HFFc6 (cell line): Measurements from ENCODE around the gene NEMF. TPM values are rescaled to one million over a fixed set of nuclear protein-coding genes. Genes with fewer than 3 reads are reported as not detected.
"Not testable (repeated sequence)": the region's sequence is repeated elsewhere in the genome, so short reads cannot be mapped to it uniquely, and the experiment has no call there.

Source experiments
- DNase-seq: peaks from one replicate; pipeline ENCODE4 v3.0.0-alpha.2; 2018
- H3K27ac Mint-ChIP-seq: 2 replicates; pipeline ENCODE4 v1.8.0; 2020; ENCODE audit warnings: mild to moderate bottlenecking, mixed read lengths
- H3K27me3 Mint-ChIP-seq: 2 replicates; pipeline ENCODE4 v1.8.0; 2021; ENCODE audit warnings: mild to moderate bottlenecking, moderate library complexity, mixed read lengths; ENCODE audit not compliant: insufficient read depth
- H3K36me3 Mint-ChIP-seq: 2 replicates; pipeline ENCODE4 v1.8.0; 2021; ENCODE audit warnings: low read depth, mixed read lengths
- H3K4me1 Mint-ChIP-seq: 2 replicates; pipeline ENCODE4 v1.8.0; 2020; ENCODE audit warnings: low read depth, mixed read lengths
- H3K4me3 Mint-ChIP-seq: 2 replicates; pipeline ENCODE4 v1.8.0; 2020; ENCODE audit warnings: mild to moderate bottlenecking, moderate library complexity, mixed read lengths
- H3K9me3 Mint-ChIP-seq: 2 replicates; pipeline ENCODE4 v1.8.0; 2020; ENCODE audit warnings: mild to moderate bottlenecking, mixed read lengths
- CTCF ChIP-seq: fragments of 200-600 bp; sonication (generic); IDR thresholded peaks from 2 replicates; pipeline ENCODE4 v1.5.0; 2021; ENCODE audit warnings: antibody characterized with exemption, mild to moderate bottlenecking
- total RNA-seq, 6 experiments: library from RNA; stranded (reverse); fragmentation: NEBNext Ultra II Directional; extraction: Animal tissue kit (Norgen Biotek cat#: 25700); gene quantifications; 2 replicates in 1 of 6; 3 replicates in 5 of 6; pipeline ENCODE4 v1.2.3, GENCODE V29; 2021

Gene NEMF
- total RNA-seq, 6 experiments from 2014 or later: 55.5 to 69.7 (median 56.9) TPM

- Mint-ChIP-seq H3K36me3 (peaks cover 26% of the 10 kb centered on the region), H3K9me3 (no peaks in the 10 kb centered on the region), H3K27me3 (no peaks in the 10 kb centered on the region), H3K4me1 (no peaks in the 10 kb centered on the region), H3K4me3 (no peak overlapping the region), H3K27ac (no peak overlapping the region)
- no peak for TF ChIP-seq CTCF
- no peak for DNase-seq
Observed at GRCh38 chr14:49786315-49786714, 66.3 kb downstream of the NEMF start.

GRCh38 chr14:49783394-49784014 lies 69.1 kb downstream of the NEMF start:
- peaks cover 26% of the 10 kb centered on the region for H3K36me3 Mint-ChIP-seq
- H3K4me1 Mint-ChIP-seq: no peaks in the 10 kb centered on the region
- H3K27me3 Mint-ChIP-seq: no peaks in the 10 kb centered on the region
- no peak for DNase-seq
- no peak overlapping the region for H3K27ac Mint-ChIP-seq
- H3K4me3 Mint-ChIP-seq: no peak overlapping the region
- no peaks in the 10 kb centered on the region for H3K9me3 Mint-ChIP-seq
- no peak for TF ChIP-seq CTCF

- not testable (repeated sequence) for H3K27ac Mint-ChIP-seq, DNase-seq, H3K9me3 Mint-ChIP-seq
Observed at GRCh38 chr14:49781040-49781439, 71.5 kb downstream of the NEMF start.

GRCh38 chr14:49778421-49778820 lies 74.2 kb downstream of the NEMF start:
- H3K36me3 Mint-ChIP-seq: peaks cover 37% of the 10 kb centered on the region
- H3K27me3 Mint-ChIP-seq: no peaks in the 10 kb centered on the region
- H3K4me3 Mint-ChIP-seq: no peak overlapping the region
- H3K27ac Mint-ChIP-seq: no peak overlapping the region
- no peaks in the 10 kb centered on the region for H3K9me3 Mint-ChIP-seq
- 0 out of 2 replicates have a peak, but pooled peaks cover 6% of the 10 kb centered on the region for H3K4me1 Mint-ChIP-seq
- TF ChIP-seq CTCF: no peak
- no peak for DNase-seq

More at GRCh38 chr14:49781040-49781439, 71.5 kb downstream of the NEMF start:
- H3K4me3 Mint-ChIP-seq, H3K4me1 Mint-ChIP-seq, H3K27me3 Mint-ChIP-seq: not testable (repeated sequence)
- H3K36me3 Mint-ChIP-seq: peaks cover 25% of the 10 kb centered on the region

GRCh38 chr14:49774106-49774505 lies 78.5 kb downstream of the NEMF start:
- Mint-ChIP-seq H3K36me3 (peaks cover 19% of the 10 kb centered on the region), H3K4me3 (no peak overlapping the region), H3K27me3 (peaks cover 2% of the 10 kb centered on the region; the same call in 1 of the 2 replicates), H3K27ac (peak overlapping the region; percentile 13; the same call in 1 of the 2 replicates), H3K9me3 (no peaks in the 10 kb centered on the region), H3K4me1 (peaks cover 31% of the 10 kb centered on the region)
- no peak for TF ChIP-seq CTCF
- peak; percentile 6 for DNase-seq

- not testable (repeated sequence) for H3K4me3 Mint-ChIP-seq, H3K27me3 Mint-ChIP-seq, H3K27ac Mint-ChIP-seq, H3K9me3 Mint-ChIP-seq, DNase-seq
- Mint-ChIP-seq H3K4me1 (peaks cover 43% of the 10 kb centered on the region), H3K36me3 (peaks cover 14% of the 10 kb centered on the region)
Observed at GRCh38 chr14:49771691-49772090, 80.9 kb downstream of the NEMF start.
